ENCODE results near the gene PDCL2.
"Not testable (repeated sequence)": the region's sequence is repeated elsewhere in the genome, so short reads cannot be mapped to it uniquely, and the experiment has no call there.

Gene PDCL2, protein sequence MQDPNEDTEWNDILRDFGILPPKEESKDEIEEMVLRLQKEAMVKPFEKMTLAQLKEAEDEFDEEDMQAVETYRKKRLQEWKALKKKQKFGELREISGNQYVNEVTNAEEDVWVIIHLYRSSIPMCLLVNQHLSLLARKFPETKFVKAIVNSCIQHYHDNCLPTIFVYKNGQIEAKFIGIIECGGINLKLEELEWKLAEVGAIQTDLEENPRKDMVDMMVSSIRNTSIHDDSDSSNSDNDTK

DNA sequence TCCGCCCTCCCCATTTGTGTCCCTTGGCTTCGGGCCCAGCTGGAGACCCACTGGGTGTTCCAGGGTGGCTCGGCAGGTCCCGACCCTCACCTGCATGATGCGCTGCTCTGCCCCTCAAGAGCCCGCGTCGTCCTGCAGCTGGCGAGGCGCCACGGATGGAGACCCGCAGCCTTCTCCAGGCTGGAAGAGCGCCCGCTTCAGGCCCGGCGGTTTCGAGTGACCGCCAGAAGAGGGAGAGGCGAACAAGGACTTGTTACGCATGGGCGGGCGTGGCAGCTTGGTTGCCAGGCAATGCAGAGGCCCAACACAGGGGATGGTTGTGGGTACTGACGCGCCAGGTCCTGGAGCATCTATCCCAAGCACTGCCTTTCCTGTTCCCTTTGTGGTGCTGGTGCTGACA, at the start of gene PDCL2:
TSS of gene PDCL2 (minus strand) at position 232 of the 400 bp plus-strand sequence. CDS start at position 96, 136 bp downstream.
- in situ Hi-C loops (cut with MboI; ENCODE audit: low sequenced_read_pairs), result no loop called here

DNA sequence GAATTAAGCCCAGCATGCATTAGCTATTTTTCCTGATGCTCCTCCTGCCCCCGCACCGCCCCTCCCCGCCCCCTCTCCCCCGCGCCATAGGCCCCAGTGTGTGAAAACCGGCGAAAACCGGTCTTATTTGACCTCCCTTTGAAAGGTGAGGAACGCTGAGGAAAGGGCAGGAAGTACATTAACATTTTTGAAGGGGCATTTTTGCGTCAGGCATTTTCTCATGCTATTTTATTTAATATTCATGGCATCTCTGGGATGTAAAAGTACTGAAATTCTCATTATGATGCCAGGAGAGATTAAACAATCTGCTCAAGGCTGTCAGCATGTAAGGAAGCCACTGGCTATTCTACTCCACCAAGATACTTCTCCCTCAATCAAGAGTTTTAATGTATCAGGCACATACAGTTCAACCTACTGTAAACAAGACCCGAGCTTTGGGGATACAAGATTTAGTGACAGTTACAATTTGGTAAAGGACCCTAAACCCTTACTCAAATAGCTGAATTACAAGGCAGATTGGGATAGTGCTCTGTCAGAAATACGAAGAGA, 45.3 kb upstream of the PDCL2 start:
- in situ Hi-C loops (cut with MboI; ENCODE audit: low sequenced_read_pairs), result no loop called here

DNA sequence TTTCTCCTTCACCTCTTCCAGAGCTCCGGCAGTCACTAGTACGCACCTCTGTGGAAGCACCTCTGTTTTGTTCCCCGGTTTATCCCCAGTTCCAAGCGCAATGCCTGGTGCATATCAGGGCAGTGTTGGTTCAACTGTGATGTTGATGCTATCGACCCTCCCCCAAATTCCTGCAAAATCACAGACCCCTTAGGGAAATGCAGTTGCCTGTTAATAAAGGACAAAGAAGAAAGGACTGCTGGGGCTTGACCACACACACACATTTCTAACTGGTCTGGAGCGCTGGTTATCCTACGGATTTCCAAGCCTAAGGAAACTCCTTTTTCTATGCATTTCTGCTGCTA, 44.6 kb upstream of the PDCL2 start:
- in situ Hi-C loops (cut with MboI; ENCODE audit: low sequenced_read_pairs), result no loop called here

DNA sequence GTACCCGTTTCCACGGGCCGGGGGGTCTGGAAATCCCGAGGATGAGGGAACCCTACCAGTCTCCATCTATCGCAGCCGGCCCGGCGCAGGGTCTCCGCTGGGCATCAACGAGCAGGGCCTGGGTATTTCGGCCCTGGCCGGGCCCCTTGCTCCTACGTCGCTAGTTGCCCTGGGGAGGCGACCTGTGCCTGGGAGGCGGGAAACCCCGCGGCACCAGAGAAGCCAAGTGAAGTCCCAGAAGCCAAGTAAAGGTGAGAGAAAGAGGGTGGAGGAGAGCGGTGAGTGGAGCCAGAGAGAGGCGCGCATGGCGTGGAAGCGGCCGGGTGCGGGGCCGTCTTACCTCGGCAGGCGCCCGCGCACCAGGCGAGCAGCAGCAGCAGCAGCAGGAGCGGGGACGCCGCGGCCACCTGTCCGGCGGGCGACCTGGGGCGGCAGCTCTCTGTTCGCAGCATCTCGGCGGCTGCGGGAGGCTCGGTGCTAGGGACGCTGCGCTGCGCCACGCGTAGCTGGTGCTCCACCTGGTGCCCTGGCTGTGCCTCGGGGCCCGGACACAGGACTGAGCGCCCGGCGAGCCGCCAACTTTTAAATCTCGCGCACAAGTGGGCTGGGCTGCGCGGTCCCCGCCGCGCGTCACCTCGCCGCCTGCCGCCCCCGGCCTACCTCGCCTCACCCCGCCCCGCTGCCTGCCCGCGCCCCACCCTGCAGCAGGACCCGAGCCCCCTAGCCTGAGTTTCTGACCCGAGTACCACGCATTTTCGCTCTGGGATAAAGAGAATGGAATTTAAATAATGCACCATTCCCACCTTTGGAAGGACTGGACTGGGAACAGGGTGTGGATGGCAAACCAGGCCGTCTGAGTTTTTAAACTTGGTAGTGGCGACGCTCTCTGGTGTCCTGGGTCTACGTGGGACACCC, 44.0 kb upstream of the PDCL2 start, which contains the start of gene NMU:
TSS of gene NMU (minus strand) at position 558 of the 915 bp plus-strand sequence. CDS start at position 452, 106 bp downstream.
- in situ Hi-C loops (cut with MboI; ENCODE audit: low sequenced_read_pairs), result no loop called here

DNA sequence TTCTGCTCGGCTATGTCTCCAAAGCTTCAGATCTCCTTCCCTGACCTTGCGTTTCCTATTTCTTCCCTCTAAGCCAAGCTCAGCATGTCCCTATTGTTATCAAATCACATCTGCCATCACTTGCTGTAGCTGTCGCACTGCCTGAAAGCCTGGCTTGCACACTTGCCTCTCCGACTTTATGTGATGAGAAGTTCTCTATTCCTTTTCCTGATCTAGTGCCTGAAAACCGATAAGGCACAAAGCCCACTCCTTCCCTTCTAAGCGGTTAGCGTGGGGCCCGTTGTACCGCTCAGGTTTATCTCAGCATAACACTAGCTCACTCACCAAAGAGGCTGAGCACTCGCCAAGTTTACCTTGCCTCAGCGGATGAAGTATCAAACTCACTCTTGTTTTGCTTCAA, 43.2 kb upstream of the PDCL2 start:
- in situ Hi-C loops (cut with MboI; ENCODE audit: low sequenced_read_pairs), result no loop called here

DNA sequence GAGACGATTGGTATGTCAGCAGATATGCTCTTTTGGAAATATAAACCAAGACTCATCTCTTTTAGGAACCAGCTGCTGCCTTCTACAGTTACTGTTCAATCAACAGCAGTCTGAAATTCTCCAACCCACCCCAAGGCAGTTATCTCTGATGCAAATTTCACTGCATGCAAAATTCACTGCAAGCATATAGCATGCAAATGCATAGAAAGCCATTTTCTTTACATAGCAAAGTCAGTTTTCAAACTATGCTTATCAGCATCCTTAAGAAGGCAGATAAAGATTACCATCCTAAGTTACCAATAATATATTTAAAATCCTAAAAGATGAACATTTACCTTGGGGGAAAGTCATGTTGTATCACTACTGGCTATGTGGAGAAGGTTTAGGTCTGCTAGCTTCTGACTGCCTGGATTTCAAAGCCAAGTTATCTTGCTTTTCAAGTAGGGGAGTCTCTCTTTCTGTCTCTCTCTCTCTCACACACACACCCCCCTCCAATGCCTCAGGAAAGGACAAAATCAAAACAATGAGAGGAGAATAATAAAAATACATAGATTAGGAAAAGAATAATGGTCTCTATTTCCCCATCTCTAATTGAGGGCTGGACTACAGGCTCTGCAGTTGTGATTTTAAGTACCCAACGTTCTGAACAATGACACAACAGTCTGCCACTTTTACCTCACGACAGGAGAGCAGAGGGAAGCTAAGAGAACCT, 42.5 kb upstream of the PDCL2 start:
- in situ Hi-C loops (cut with MboI; ENCODE audit: low sequenced_read_pairs), result no loop called here

DNA sequence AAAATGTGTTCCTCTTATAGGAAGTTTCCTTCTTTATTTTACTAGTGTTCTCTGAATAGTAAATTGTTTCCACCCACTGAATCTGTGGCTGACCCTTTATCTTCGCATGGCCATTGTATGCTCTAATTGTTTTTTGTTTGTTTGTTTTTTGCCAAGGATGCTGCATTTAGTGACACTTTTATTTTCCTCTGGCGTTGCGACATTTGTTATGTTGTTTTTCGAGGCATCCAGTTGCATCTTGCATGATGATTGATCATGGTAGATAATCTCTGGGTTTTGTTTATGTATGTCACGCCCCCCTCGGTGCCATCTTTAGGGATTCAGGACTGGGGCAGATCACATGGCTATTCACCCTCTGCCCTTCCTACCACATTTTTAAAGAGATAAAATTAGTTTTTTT, 41.9 kb upstream of the PDCL2 start:
- in situ Hi-C loops (cut with MboI; ENCODE audit: low sequenced_read_pairs), result no loop called here

DNA sequence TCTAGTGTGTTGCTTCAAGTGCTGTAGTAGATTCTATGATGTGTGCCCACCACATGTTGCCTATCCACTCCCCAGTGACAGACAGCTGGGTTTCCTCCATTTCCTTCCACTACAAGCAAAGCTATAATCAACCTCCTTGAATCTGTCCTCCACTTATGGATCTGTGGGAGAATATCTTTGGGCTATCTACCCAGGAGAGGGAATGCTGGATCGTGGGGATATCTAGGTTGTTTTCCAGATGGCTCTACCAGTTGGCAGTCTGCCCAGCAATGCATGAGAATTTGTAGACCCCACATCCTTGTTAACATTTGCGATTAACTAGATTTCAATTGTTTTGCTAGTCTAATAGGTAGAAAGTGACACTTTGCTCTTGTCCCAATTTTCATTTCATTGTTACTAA, 33.8 kb upstream of the PDCL2 start:
- in situ Hi-C loops (cut with MboI; ENCODE audit: low sequenced_read_pairs), result no loop called here

DNA sequence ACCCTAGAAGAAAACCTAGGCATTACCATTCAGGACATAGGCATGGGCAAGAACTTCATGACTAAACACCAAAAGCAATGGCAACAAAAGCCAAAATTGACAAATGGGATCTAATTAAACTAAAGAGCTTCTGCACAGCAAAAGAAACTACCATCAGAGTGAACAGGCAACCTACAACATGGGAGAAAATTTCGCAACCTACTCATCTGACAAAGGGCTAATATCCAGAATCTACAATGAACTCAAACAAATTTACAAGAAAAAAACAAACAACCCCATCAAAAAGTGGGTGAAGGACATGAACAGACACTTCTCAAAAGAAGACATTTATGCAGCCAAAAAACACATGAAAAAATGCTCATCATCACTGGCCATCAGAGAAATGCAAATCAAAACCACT, 32.0 kb upstream of the PDCL2 start:
- in situ Hi-C loops (cut with MboI; ENCODE audit: low sequenced_read_pairs), result not testable (repeated sequence)

DNA sequence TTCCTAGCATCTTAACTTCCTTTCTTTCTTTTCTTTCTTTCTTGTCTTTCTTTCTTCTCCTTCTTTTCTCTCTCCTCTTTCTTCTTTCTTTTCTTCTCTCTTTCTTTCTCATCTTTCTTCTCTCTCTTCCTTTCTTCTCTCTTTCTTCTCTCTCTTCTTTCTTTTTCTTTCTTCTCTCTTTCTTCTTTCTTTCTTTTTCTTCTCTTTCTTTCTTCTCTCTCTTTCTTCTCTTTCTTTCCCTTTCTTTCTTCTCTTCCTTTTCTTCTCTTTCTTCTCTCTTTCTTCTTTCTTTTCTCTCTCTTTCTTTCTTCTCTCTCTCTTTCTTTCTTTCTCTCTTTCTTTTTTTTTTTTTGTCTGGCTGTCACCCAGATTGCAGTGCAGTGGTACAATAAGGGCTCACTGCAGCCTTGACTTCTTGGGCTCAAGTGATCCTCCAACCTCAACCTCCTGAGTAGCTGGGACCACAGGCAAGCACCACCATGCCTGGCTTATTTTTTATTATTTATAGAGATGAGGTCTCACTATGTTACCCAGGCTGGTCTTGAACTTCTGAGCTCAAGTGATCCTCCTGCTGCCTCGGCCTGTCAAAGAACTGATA, 26.6 kb upstream of the PDCL2 start:
- in situ Hi-C loops (cut with MboI; ENCODE audit: low sequenced_read_pairs), result no loop called here

DNA sequence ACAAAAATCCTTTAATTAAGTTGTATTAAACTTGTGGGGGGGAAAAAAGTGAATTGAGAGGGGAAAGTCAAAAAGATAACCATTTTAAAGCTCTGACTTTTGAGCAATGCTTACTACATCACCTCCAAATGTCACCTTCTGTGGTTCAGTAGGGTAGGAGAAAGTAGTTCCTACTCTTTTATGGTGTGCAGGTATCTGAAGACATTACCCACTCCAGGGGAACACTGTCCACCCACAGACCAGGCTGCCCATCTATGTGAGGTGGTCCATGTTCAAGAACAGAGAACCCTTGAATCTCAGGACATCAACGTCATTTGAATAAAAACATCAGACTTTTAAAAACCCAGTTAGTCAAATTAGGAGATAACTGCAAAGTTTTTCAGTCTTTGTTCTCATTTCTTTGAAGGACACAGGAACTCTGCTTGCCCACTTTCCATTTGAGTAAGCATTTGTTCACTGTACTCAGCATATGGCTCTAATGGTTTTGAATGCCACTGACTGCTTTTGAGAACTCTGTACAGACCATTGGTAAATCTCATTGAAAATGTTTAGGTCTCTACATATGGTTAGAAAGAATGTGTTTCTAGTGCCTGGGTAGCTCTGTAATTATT, 25.6 kb upstream of the PDCL2 start:
- in situ Hi-C loops (cut with MboI; ENCODE audit: low sequenced_read_pairs), result no loop called here

DNA sequence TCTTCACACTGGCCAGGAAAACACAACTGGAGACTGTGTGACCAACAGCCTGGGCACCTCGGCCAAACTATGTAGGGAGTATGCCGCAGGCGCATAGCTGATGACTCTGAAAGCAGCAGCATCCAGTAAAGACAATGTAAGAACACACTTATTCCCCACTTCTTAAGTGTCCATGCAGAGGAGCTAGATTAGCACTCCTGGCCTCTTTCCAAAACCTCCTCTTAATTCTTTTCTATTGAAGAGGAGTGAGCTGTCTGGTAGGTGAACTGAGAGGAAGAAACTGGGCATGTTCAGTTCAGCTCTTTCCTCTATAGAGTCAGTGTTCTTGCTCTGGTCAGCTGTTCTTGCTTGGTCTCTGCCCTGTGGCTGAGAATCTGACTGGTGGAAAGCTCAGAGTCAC, 23.0 kb upstream of the PDCL2 start:
- in situ Hi-C loops (cut with MboI; ENCODE audit: low sequenced_read_pairs), result no loop called here

DNA sequence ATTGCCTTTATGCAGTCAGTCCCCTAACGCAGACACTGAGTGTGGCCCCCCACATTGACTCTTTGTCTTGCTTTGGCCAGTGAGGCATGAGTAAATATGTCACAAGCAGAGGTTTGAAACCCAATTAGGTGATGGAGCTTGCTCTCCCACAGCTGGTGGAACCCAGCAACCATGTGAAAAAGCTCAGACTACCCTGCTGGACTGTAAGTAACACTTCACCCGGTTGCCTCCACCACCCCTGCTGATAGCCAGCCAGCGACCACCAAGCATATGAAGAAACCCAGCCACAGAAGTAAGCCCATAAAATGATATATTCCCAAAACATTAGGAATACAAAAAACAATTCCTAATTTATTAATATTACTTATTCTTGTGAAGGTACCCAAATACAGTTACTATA, 21.6 kb upstream of the PDCL2 start:
- in situ Hi-C loops (cut with MboI; ENCODE audit: low sequenced_read_pairs), result no loop called here

DNA sequence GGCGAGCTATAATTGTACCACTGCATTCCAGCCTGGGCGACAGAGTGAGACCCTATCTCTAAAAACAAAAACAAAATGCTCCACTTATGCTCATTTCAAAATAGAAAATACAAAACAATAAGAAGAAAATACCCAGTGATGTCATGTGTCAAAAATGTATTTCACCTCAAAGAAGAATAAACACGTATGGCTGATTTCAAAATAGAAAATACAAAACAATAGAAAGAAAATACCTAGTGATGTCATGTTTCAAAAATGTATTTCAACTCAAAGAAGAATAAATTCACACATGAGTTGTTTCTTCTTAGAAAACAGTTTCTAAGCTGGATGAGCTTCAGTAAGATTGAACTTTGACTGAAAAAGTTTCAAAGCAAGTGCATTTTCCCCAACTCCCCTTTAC, 20.3 kb upstream of the PDCL2 start:
- in situ Hi-C loops (cut with MboI; ENCODE audit: low sequenced_read_pairs), result no loop called here

DNA sequence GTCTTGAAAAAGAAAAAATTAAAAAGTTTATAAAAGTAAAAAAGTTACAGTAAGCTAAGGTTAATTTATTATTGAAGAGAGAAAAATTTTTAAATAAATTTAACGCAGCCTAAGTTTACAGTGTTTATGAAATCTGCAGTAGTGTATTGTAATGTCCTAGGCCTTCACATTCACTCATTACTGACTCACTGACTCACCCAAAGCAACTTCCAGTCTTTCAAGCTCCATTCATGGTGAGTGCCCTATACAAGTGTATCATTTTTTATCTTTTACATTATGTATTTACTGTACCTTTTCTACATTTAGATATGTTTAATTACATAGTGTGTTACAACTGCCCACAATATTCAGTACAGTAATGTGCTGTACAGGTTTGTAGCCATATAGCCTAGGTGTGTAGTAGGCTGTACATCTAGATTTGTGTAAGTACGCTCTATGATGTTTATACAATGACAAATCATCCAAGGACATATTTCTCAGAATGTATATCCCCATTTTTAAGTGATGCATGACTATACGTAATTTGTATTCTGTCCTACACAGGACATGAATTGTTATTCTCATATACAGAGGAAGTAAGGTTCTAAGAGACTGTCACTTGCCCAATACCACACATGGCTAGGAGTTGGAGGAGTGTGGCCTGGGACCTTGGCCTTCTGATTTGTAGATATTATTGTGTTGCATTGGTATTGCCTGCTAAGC, 19.5 kb upstream of the PDCL2 start:
- in situ Hi-C loops (cut with MboI; ENCODE audit: low sequenced_read_pairs), result no loop called here

DNA sequence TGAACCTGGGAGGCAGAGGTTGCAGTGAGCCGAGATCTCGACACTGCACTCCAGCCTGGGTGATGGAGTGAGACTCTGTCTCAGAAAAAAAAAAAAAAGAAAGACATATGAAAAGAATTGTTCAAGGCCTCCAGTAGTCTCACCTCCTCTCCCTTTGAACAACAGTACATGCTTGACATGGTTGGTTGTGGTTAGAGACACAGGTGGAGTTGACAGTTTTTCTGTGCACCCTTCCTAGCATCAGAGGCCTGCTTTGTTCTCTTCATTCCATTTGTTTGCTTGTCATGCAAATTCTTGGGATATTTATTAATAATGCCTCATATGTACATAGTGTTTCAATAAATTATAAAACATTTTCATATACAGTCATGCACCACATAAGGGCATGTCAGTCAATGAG, 18.3 kb upstream of the PDCL2 start:
- in situ Hi-C loops (cut with MboI; ENCODE audit: low sequenced_read_pairs), result no loop called here

DNA sequence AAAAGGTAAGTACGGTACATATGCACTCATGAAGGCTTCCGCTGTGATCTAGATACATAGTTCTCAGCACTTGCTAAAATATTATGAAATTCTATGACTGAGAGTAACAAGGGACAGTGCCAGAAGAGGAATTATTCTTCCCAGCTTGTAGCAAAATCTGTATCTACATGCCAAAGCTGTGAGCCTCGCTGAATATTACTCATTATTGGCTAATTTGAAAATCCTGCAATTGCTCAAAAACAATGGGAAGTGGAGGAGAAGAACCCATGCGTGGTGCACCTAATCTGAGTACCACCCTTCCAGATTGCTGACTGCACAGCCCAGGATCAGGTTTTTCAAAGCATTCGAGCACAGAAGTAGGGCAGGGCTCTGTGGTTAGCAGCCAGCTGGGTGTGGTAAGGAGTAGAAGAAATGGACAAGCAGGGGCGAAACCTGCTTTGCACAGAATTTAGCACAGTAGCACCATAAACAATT, 17.4 kb upstream of the PDCL2 start:
- in situ Hi-C loops (cut with MboI; ENCODE audit: low sequenced_read_pairs), result no loop called here

DNA sequence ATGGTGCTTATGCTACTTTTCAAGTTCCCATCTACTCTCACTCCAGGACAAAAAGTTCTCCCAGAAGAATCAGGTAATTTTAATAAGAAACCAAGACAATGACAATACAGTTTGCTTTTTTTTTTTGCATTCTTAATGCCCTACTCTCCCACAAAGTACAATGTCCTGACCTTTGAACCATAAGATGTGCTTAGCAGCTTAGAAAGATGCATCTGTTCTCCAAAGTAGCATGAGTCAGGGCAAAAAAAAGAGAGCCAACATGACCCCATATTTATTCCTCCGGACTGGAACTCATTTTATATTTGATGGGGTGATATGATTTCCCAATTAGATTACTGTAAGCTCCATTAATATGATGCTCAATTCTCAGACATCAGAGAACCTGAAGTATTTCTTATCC, 16.5 kb upstream of the PDCL2 start:
- in situ Hi-C loops (cut with MboI; ENCODE audit: low sequenced_read_pairs), result no loop called here

DNA sequence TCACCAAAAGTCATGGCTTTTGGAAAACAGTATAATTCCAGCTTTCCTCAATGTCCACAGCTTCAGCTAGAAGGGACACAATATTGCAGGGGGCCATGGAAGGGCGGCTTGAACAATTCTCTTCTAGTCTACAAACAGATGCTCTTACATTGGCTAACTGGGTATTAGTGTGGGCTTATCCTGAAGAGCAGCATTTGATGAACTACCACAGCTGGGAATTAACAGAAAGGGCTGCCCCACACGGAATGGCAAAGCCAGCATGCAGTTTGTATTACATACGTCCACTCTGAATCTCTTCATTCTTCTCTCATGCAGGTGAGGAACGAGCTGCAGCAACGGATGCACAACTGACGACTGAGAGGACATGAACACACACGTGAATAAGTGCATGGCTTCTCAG, 13.0 kb upstream of the PDCL2 start:
- in situ Hi-C loops (cut with MboI; ENCODE audit: low sequenced_read_pairs), result no loop called here

DNA sequence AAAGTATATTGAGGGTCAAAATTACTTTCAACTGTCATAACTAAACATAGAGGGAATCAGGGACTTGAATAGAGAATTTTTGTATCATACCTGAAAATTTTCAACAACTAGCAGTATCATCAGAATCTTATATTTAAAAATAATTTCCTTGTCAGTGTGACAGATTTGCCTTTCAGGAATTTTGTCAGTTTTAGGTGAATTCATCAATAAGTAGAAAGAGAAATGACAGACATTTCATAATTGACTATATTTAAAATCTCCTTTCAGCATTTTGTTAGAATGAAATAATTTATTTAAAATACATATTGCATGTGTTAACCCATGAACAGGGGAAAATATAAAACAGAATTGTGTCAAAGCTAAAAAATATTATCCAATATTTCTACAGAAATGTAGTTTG, 8.6 kb upstream of the PDCL2 start:
- in situ Hi-C loops (cut with MboI; ENCODE audit: low sequenced_read_pairs), result no loop called here
